Measurements from ENCODE around the gene CNOT11.

- no peak for TF ChIP-seq EZH2 (IDR thresholded peaks at IDR 0.05; ENCODE audit: low read depth)
- TF ChIP-seq CTCF (conservative IDR thresholded peaks at IDR 0.05): no peak
Observed at GRCh38 chr2:101263377-101263800, 10.7 kb downstream of the CNOT11 start.
